Skeletal muscle satellite cell (primary cell): ENCODE data around the gene AUP1.

ENCODE experiments used
- H3K27me3 ChIP-seq: 2 replicates; pipeline ENCODE4 v1.7.0; 2013; ENCODE audit warnings: low read length; ENCODE audit not compliant: control insufficient read depth, insufficient read depth
- H3K36me3 ChIP-seq: 2 replicates; pipeline ENCODE4 v1.7.0; 2013; ENCODE audit warnings: mild to moderate bottlenecking, control low read depth, low read length; ENCODE audit not compliant: insufficient read depth
- H3K4me1 ChIP-seq: 2 replicates; pipeline ENCODE4 v1.7.0; 2013; ENCODE audit warnings: low read length; ENCODE audit not compliant: control insufficient read depth, insufficient read depth
- H3K4me2 ChIP-seq: 2 replicates; pipeline ENCODE4 v1.7.0; 2013; ENCODE audit warnings: mild to moderate bottlenecking, low read length
- H3K4me3 ChIP-seq: 2 replicates; pipeline ENCODE4 v1.7.0; 2013; ENCODE audit warnings: low read length
- H3K9ac ChIP-seq: 2 replicates; pipeline ENCODE4 v1.7.0; 2013; ENCODE audit warnings: mild to moderate bottlenecking, low read depth, low read length, moderate library complexity
- H3K9me3 ChIP-seq: replicated peaks from 2 replicates; pipeline ENCODE4 v1.7.0; 2013; ENCODE audit warnings: mild to moderate bottlenecking, control low read depth, low read length

Gene AUP1

GRCh38 chr2:74482801-74483674 lies 46.5 kb downstream of the AUP1 start, which contains the start of the genes CCDC142 and TTC31:
Gene CCDC142, minus strand, starts transcription at chr2:74482998. Its CDS starts 161 bp downstream, at chr2:74482837.
Gene TTC31, plus strand, starts transcription at chr2:74483081. Its CDS starts 15 bp downstream, at chr2:74483096.
- peaks cover 16% of the 10 kb centered on the region for H3K4me1 ChIP-seq
- peak within 1 kb of the TSS; percentile 91 for H3K4me2 ChIP-seq
- H3K9me3 ChIP-seq: no peaks in the 10 kb centered on the region
- H3K36me3 ChIP-seq: peaks cover 18% of the 10 kb centered on the region
- peak within 1 kb of the TSS; percentile 87 for H3K9ac ChIP-seq
- no peaks in the 10 kb centered on the region for H3K27me3 ChIP-seq
- peak within 1 kb of the TSS; percentile 83 for H3K4me3 ChIP-seq

GRCh38 chr2:74481961-74482800 lies 47.3 kb downstream of the AUP1 start:
- Histone ChIP-seq H3K9ac (peak overlapping the region; percentile 87), H3K4me2 (peak overlapping the region; percentile 91), H3K36me3 (peaks cover 24% of the 10 kb centered on the region)

GRCh38 chr2:74481431-74481830 lies 48.1 kb downstream of the AUP1 start:
- H3K9ac ChIP-seq: peak overlapping the region; percentile 87
- H3K4me2 ChIP-seq: peak overlapping the region; percentile 91
- peak overlapping the region; percentile 83 for H3K4me3 ChIP-seq
- H3K9me3 ChIP-seq: no peaks in the 10 kb centered on the region
- H3K4me1 ChIP-seq: peaks cover 16% of the 10 kb centered on the region
- H3K27me3 ChIP-seq: no peaks in the 10 kb centered on the region
- peaks cover 29% of the 10 kb centered on the region for H3K36me3 ChIP-seq

More at GRCh38 chr2:74481961-74482800, 47.3 kb downstream of the AUP1 start:
- no peaks in the 10 kb centered on the region for H3K9me3 ChIP-seq
- peak overlapping the region; percentile 83 for H3K4me3 ChIP-seq
- H3K27me3 ChIP-seq: no peaks in the 10 kb centered on the region
- H3K4me1 ChIP-seq: peaks cover 16% of the 10 kb centered on the region
